Common myeloid progenitor, CD34-positive (primary cell): ENCODE measurements around the gene ARHGAP42.

Experiments
- CTCF ChIA-PET: fragments of 350-600 bp; sonication (Branson Sonifier 250); formaldehyde crosslinking; loops from one replicate; lab custom pipeline; 2021; ENCODE audit warnings: antibody characterized with exemption; lab: Charles Lee
- POLR2A ChIA-PET: fragments of 350-600 bp; sonication (Branson Sonifier 250); formaldehyde crosslinking; loops from one replicate; lab custom pipeline; 2021; ENCODE audit warnings: antibody characterized with exemption; lab: Charles Lee
- DNase-seq, 3 donors: peaks; one replicate each; pipeline versions ENCODE4 v3.0.0 to v3.0.0-alpha.2; 2013
- H3K27ac ChIP-seq, 2 experiments: 1 replicate in 1 of 2; 2 replicates in 1 of 2; pipeline ENCODE4 v1.7.0; 2013; ENCODE audit warnings: inconsistent platforms in 2 of 2, low read length in 2 of 2, mild to moderate bottlenecking in 2 of 2, low read depth in 1 of 2, moderate library complexity in 1 of 2; ENCODE audit not compliant: severe bottlenecking in 2 of 2, insufficient read depth in 1 of 2, poor library complexity in 1 of 2
- H3K27me3 ChIP-seq, 5 experiments: replicated peaks in 2 of 5; 1 replicate in 3 of 5; 2 replicates in 2 of 5; pipeline versions ENCODE4 v1.6.1 to v1.7.0; 2013; ENCODE audit warnings: low read length in 4 of 5, mild to moderate bottlenecking in 2 of 5, moderate library complexity in 2 of 5, inconsistent platforms in 1 of 5; ENCODE audit not compliant: insufficient read depth in 5 of 5, control insufficient read depth in 4 of 5
- H3K36me3 ChIP-seq, 4 experiments: 1 replicate in 2 of 4; 2 replicates in 2 of 4; pipeline versions ENCODE4 v1.6.1 to v1.7.0; 2013; ENCODE audit warnings: low read length in 3 of 4, control low read depth in 1 of 4, mild to moderate bottlenecking in 1 of 4; ENCODE audit not compliant: control insufficient read depth in 4 of 4, insufficient read depth in 4 of 4
- H3K4me1 ChIP-seq, 4 experiments: 1 replicate in 3 of 4; 2 replicates in 1 of 4; pipeline versions ENCODE4 v1.6.1 to v1.7.1; 2013; ENCODE audit warnings: low read length in 3 of 4, mild to moderate bottlenecking in 3 of 4, control low read depth in 1 of 4, inconsistent platforms in 1 of 4, moderate library complexity in 1 of 4; ENCODE audit not compliant: control insufficient read depth in 4 of 4, insufficient read depth in 4 of 4; ENCODE audit errors: control extremely low read depth in 1 of 4
- H3K4me3 ChIP-seq, 7 experiments: 1 replicate in 4 of 7; 2 replicates in 3 of 7; pipeline versions ENCODE4 v1.5.1 to v1.7.0; 2013; ENCODE audit warnings: mild to moderate bottlenecking in 7 of 7, low read length in 6 of 7, moderate library complexity in 6 of 7, inconsistent platforms in 2 of 7, low read depth in 2 of 7, control low read depth in 1 of 7; ENCODE audit not compliant: insufficient read depth in 4 of 7, control insufficient read depth in 1 of 7; ENCODE audit errors: extremely low read depth in 1 of 7
- H3K9me3 ChIP-seq, 5 experiments: 1 replicate in 4 of 5; 2 replicates in 1 of 5; pipeline versions ENCODE4 v1.6.1 to v1.7.1; 2013; ENCODE audit warnings: low read length in 4 of 5, mild to moderate bottlenecking in 2 of 5, inconsistent platforms in 1 of 5, low read depth in 1 of 5, moderate library complexity in 1 of 5; ENCODE audit not compliant: control insufficient read depth in 4 of 5, insufficient read depth in 2 of 5; ENCODE audit errors: control extremely low read depth in 1 of 5
- WGBS: methylation state at CpG from one replicate; pipeline ENCODE4 v1.1.5; 2013; ENCODE audit not compliant: insufficient coverage; 5-methylcytosine and 5-hydroxymethylcytosine counted together

ARHGAP42 gene

GRCh38 chr11:100872951-100873740 lies 186.1 kb downstream of the ARHGAP42 start:
- DNase-seq = no peak
- no peaks in the 10 kb centered on the region for H3K4me1 ChIP-seq
- no peak overlapping the region for H3K27ac ChIP-seq
- WGBS = 100% methylated on average over 1 of the region's 3 CpGs
- H3K27me3 ChIP-seq = no peaks in the 10 kb centered on the region
- H3K36me3 ChIP-seq = no peaks in the 10 kb centered on the region
- no peaks in the 10 kb centered on the region for H3K9me3 ChIP-seq
- H3K4me3 ChIP-seq = no peak overlapping the region
- POLR2A ChIA-PET = no interaction called here
- CTCF ChIA-PET = no interaction called here

- no peaks in the 10 kb centered on the region for H3K4me1 ChIP-seq
- H3K27ac ChIP-seq = no peak overlapping the region
- DNase-seq = no peak
- ChIA-PET POLR2A (no interaction called here), CTCF (no interaction called here)
- H3K4me3 ChIP-seq = no peak overlapping the region
- WGBS = 96% methylated on average over 4 of the region's 4 CpGs
- H3K27me3 ChIP-seq = no peaks in the 10 kb centered on the region
- H3K9me3 ChIP-seq = no peaks in the 10 kb centered on the region
- no peaks in the 10 kb centered on the region for H3K36me3 ChIP-seq
Observed at GRCh38 chr11:100874203-100874602, 187.1 kb downstream of the ARHGAP42 start.

- CTCF ChIA-PET = no interaction called here
- POLR2A ChIA-PET = no interaction called here
Observed at GRCh38 chr11:100875521-100875869, 188.4 kb downstream of the ARHGAP42 start.

GRCh38 chr11:100876815-100877520 lies 189.9 kb downstream of the ARHGAP42 start:
- POLR2A ChIA-PET = no interaction called here
- H3K27me3 ChIP-seq = no peaks in the 10 kb centered on the region
- no peaks in the 10 kb centered on the region for H3K36me3 ChIP-seq
- H3K4me3 ChIP-seq = no peak overlapping the region
- WGBS = 40% methylated on average over 1 of the region's 3 CpGs
- CTCF ChIA-PET = no interaction called here
- H3K4me1 ChIP-seq = no peaks in the 10 kb centered on the region
- no peak overlapping the region for H3K27ac ChIP-seq
- H3K9me3 ChIP-seq = no peaks in the 10 kb centered on the region
- DNase-seq = no peak

More at GRCh38 chr11:100875521-100875869, 188.4 kb downstream of the ARHGAP42 start:
- Histone ChIP-seq H3K9me3 (no peaks in the 10 kb centered on the region), H3K27me3 (no peaks in the 10 kb centered on the region), H3K4me1 (no peaks in the 10 kb centered on the region), H3K36me3 (no peaks in the 10 kb centered on the region), H3K27ac (no peak overlapping the region), H3K4me3 (no peak overlapping the region)
- WGBS = 98% methylated on average over 8 of the region's 8 CpGs
- DNase-seq = no peak

GRCh38 chr11:100878474-100878873 lies 191.4 kb downstream of the ARHGAP42 start:
- ChIA-PET POLR2A (interaction anchor here (0.6 kb wide), 1 partner anchor 314 kb away, joined by 4 read pairs; no protein-coding TSS in a partner anchor), CTCF (no interaction called here)
- H3K4me3 ChIP-seq = no peak overlapping the region
- no peaks in the 10 kb centered on the region for H3K27me3 ChIP-seq
- H3K27ac ChIP-seq = no peak overlapping the region
- DNase-seq = no peak
- H3K4me1 ChIP-seq = no peaks in the 10 kb centered on the region
- no peaks in the 10 kb centered on the region for H3K36me3 ChIP-seq
- no CpG with 5 or more reads among the region's 2 CpGs for WGBS
- no peaks in the 10 kb centered on the region for H3K9me3 ChIP-seq

GRCh38 chr11:100882957-100883356 lies 195.9 kb downstream of the ARHGAP42 start:
- no peaks in the 10 kb centered on the region for H3K4me1 ChIP-seq
- POLR2A ChIA-PET = no interaction called here
- H3K36me3 ChIP-seq = no peaks in the 10 kb centered on the region
- DNase-seq = no peak
- CTCF ChIA-PET = no interaction called here
- no peak overlapping the region for H3K27ac ChIP-seq
- no CpG with 5 or more reads among the region's 1 CpG for WGBS
- peaks cover 0 to 4% (median 0%) of the 10 kb centered on the region in 5 experiments for H3K27me3 ChIP-seq
- no peaks in the 10 kb centered on the region for H3K9me3 ChIP-seq
- no peak overlapping the region for H3K4me3 ChIP-seq

GRCh38 chr11:100883830-100884229 lies 196.7 kb downstream of the ARHGAP42 start:
- Histone ChIP-seq H3K27ac (no peak overlapping the region), H3K27me3 (peaks cover 0 to 4% (median 0%) of the 10 kb centered on the region in 5 experiments), H3K4me1 (no peaks in the 10 kb centered on the region), H3K4me3 (no peak overlapping the region), H3K36me3 (no peaks in the 10 kb centered on the region), H3K9me3 (no peaks in the 10 kb centered on the region)
- ChIA-PET POLR2A (no interaction called here), CTCF (no interaction called here)
- WGBS = no CpG with 5 or more reads among the region's 1 CpG
- DNase-seq = no peak
